H1 (cell line): ENCODE data around the gene LIMK1.

Experiments
- EGR1 ChIP-seq: IDR thresholded peaks from 2 replicates; pipeline ENCODE4 v1.6.1; 2011; ENCODE audit warnings: low read depth, low read length, borderline replicate concordance
- YY1 ChIP-seq: IDR thresholded peaks from 2 replicates; pipeline ENCODE4 v1.6.1; 2011; ENCODE audit warnings: low read depth, mild to moderate bottlenecking, low read length
- TF ChIP-seq, protein P1 (sequence below), 3 experiments: IDR thresholded peaks; 1 replicate in 2 of 3; 2 replicates in 1 of 3; pipeline versions ENCODE4 v1.5.1 to v1.6.1; 2011; ENCODE audit warnings: low read length in 3 of 3, mild to moderate bottlenecking in 3 of 3, inconsistent platforms in 2 of 3, low read depth in 1 of 3, moderate library complexity in 1 of 3; ENCODE audit not compliant: insufficient read depth in 1 of 3; ENCODE audit errors: control extremely low read depth in 1 of 3

DNA sequence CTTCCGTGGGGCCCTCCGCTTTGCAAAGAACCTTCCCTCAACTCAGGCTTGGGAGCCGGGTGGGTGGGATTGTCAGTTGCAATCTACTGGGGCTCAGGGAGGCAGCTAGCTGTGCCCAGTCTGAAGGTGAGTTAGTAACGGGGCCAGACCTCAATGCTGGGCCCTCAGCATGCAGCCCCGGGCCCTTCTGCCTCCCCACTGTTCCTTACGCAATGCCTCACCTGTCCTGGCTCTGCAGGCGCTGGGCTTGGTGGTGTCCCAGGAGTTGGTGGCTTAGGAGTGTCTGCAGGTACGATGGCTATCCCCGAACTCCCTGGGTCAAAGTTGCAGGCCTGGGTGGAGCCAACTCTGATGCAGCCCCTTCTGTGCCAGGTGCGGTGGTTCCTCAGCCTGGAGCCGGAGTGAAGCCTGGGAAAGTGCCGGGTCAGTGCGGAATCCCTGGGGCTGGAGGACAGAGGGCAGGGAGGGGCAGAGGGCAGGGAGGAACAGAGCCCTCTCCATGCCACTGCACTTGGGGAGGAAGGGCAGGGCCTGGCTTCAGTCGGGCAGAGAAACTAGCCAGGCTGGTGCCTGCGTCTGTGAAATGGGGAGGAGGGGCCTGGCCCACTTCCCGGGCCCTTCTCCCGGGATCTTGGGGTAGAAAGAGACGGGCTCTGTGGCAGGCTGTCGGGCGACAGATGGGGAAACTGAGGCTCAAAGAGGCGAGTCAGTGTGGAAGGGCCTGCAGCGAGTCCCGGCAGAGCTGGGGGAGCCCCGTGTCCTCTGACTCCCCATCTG lies 40.7 kb upstream of the LIMK1 start:
- TF ChIP-seq, protein P1, sequence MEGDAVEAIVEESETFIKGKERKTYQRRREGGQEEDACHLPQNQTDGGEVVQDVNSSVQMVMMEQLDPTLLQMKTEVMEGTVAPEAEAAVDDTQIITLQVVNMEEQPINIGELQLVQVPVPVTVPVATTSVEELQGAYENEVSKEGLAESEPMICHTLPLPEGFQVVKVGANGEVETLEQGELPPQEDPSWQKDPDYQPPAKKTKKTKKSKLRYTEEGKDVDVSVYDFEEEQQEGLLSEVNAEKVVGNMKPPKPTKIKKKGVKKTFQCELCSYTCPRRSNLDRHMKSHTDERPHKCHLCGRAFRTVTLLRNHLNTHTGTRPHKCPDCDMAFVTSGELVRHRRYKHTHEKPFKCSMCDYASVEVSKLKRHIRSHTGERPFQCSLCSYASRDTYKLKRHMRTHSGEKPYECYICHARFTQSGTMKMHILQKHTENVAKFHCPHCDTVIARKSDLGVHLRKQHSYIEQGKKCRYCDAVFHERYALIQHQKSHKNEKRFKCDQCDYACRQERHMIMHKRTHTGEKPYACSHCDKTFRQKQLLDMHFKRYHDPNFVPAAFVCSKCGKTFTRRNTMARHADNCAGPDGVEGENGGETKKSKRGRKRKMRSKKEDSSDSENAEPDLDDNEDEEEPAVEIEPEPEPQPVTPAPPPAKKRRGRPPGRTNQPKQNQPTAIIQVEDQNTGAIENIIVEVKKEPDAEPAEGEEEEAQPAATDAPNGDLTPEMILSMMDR (IDR thresholded peaks at IDR 0.05; ENCODE audit: control extremely low read depth in 1 of 3, insufficient read depth in 1 of 3, low read depth in 1 of 3, low read length in 3 of 3), result no peak
- no peak for TF ChIP-seq YY1
- TF ChIP-seq EGR1, result no peak
